ENCODE results near the gene FERD3L.
"Not testable (repeated sequence)": the region's sequence is repeated elsewhere in the genome, so short reads cannot be mapped to it uniquely, and the experiment has no call there.

The FERD3L gene

GRCh38 chr7:19144661-19145433, at the start of gene FERD3L:
TSS of gene FERD3L (minus strand) at chr7:19145421. CDS start at chr7:19145362, 59 bp downstream.
- DNase-seq = no peak

GRCh38 chr7:19194417-19194816, 49.2 kb upstream of the FERD3L start:
- DNase-seq = not testable (repeated sequence)

GRCh38 chr7:19181634-19182033, 36.4 kb upstream of the FERD3L start:
- DNase-seq = no peak

- no peak for DNase-seq
Measured at GRCh38 chr7:19178595-19178994, 33.4 kb upstream of the FERD3L start.

- DNase-seq = no peak
Measured at GRCh38 chr7:19177269-19177668, 32.0 kb upstream of the FERD3L start.

GRCh38 chr7:19175241-19175640, 30.0 kb upstream of the FERD3L start:
- DNase-seq = no peak

GRCh38 chr7:19161671-19162070, 16.4 kb upstream of the FERD3L start:
- no peak for DNase-seq

- DNase-seq = no peak
Measured at GRCh38 chr7:19146699-19147098, 1.5 kb upstream of the FERD3L start.

GRCh38 chr7:19145434-19146115, 354 bp upstream of the FERD3L start:
- DNase-seq = no peak

GRCh38 chr7:19143881-19144574, 1.2 kb downstream of the FERD3L start:
- DNase-seq = no peak

GRCh38 chr7:19139706-19140327, 5.4 kb downstream of the FERD3L start:
- no peak for DNase-seq

- no peak for DNase-seq
Measured at GRCh38 chr7:19133886-19134285, 11.3 kb downstream of the FERD3L start.

GRCh38 chr7:19133390-19133789, 11.8 kb downstream of the FERD3L start:
- no peak for DNase-seq

GRCh38 chr7:19128856-19129255, 16.4 kb downstream of the FERD3L start:
- DNase-seq = no peak

- no peak for DNase-seq
Measured at GRCh38 chr7:19121977-19122588, 23.1 kb downstream of the FERD3L start.

GRCh38 chr7:19119870-19120486, 25.2 kb downstream of the FERD3L start:
- DNase-seq = no peak

GRCh38 chr7:19119372-19119771, 25.8 kb downstream of the FERD3L start:
- no peak for DNase-seq

- DNase-seq = no peak
Measured at GRCh38 chr7:19118636-19119371, 26.4 kb downstream of the FERD3L start.

- DNase-seq = no peak
Measured at GRCh38 chr7:19117870-19118608, 27.2 kb downstream of the FERD3L start.

GRCh38 chr7:19117091-19117869, 27.9 kb downstream of the FERD3L start, which contains the start of gene TWIST1:
TSS of gene TWIST1 (minus strand) at chr7:19117636. CDS start at chr7:19117321, 315 bp downstream.
- no peak for DNase-seq
